ENCODE results near the gene STRADA.

The STRADA gene

GRCh38 chr17:63753215-63753614, 11.6 kb upstream of the STRADA start (continued):
- no peak for TF ChIP-seq POU6F1 (CRISPR knock-in tag; IDR thresholded peaks at IDR 0.05; ENCODE audit: borderline replicate concordance, low read depth)
- no peak for TF ChIP-seq ZFP30 (CRISPR knock-in tag; IDR thresholded peaks at IDR 0.05)
- no peak for TF ChIP-seq ZNF70 (CRISPR knock-in tag; IDR thresholded peaks at IDR 0.05)
- no peak for TF ChIP-seq ARNTL (CRISPR knock-in tag; IDR thresholded peaks at IDR 0.05; ENCODE audit: borderline replicate concordance, low read depth)
- no peak for TF ChIP-seq TSHZ2 (CRISPR knock-in tag; IDR thresholded peaks at IDR 0.05)

- TF ChIP-seq CREB5 (CRISPR knock-in tag; IDR thresholded peaks at IDR 0.05; ENCODE audit: low read depth) (no peak), ZNF565 (CRISPR knock-in tag; conservative IDR thresholded peaks at IDR 0.05; ENCODE audit: low read depth) (no peak), ZNF8 (CRISPR knock-in tag; IDR thresholded peaks at IDR 0.05) (no peak), ZFP3 (CRISPR knock-in tag; IDR thresholded peaks at IDR 0.05) (no peak), ESRRG (CRISPR knock-in tag; IDR thresholded peaks at IDR 0.05) (no peak), PATZ1 (CRISPR knock-in tag; IDR thresholded peaks at IDR 0.05; ENCODE audit: borderline replicate concordance) (no peak), ZNF70 (CRISPR knock-in tag; IDR thresholded peaks at IDR 0.05) (no peak), BACH2 (CRISPR knock-in tag; IDR thresholded peaks at IDR 0.05; ENCODE audit: borderline replicate concordance) (no peak)
- no peak for ATAC-seq
Measured at GRCh38 chr17:63752707-63753106, 11.1 kb upstream of the STRADA start.

- ATAC-seq = no peak
- no peak for TF ChIP-seq ZC3H10 (CRISPR knock-in tag; IDR thresholded peaks at IDR 0.05)
- no peak for TF ChIP-seq OSR1 (CRISPR knock-in tag; IDR thresholded peaks at IDR 0.05)
- no peak for TF ChIP-seq PPARA (CRISPR knock-in tag; IDR thresholded peaks at IDR 0.05; ENCODE audit: borderline replicate concordance)
- TF ChIP-seq ZFP30 (CRISPR knock-in tag; IDR thresholded peaks at IDR 0.05) = no peak
- TF ChIP-seq SNAI2 (CRISPR knock-in tag; IDR thresholded peaks at IDR 0.05) = no peak
- TF ChIP-seq ZNF565 (CRISPR knock-in tag; conservative IDR thresholded peaks at IDR 0.05; ENCODE audit: low read depth) = no peak
- TF ChIP-seq ARNTL (CRISPR knock-in tag; IDR thresholded peaks at IDR 0.05; ENCODE audit: borderline replicate concordance, low read depth) = no peak
- no peak for TF ChIP-seq TSHZ2 (CRISPR knock-in tag; IDR thresholded peaks at IDR 0.05)
- TF ChIP-seq CSDC2 (CRISPR knock-in tag; IDR thresholded peaks at IDR 0.05) = no peak
- no peak for TF ChIP-seq TCF4 (CRISPR knock-in tag; IDR thresholded peaks at IDR 0.05; ENCODE audit: borderline replicate concordance)
- no peak for TF ChIP-seq RARB (CRISPR knock-in tag; IDR thresholded peaks at IDR 0.05)
- no peak for TF ChIP-seq CSRNP3 (CRISPR knock-in tag; IDR thresholded peaks at IDR 0.05)
- no peak for TF ChIP-seq CREB5 (CRISPR knock-in tag; IDR thresholded peaks at IDR 0.05; ENCODE audit: low read depth)
- TF ChIP-seq PATZ1 (CRISPR knock-in tag; IDR thresholded peaks at IDR 0.05; ENCODE audit: borderline replicate concordance) = no peak
- TF ChIP-seq BACH2 (CRISPR knock-in tag; IDR thresholded peaks at IDR 0.05; ENCODE audit: borderline replicate concordance) = no peak
- no peak for TF ChIP-seq ISL1 (CRISPR knock-in tag; IDR thresholded peaks at IDR 0.05)
Measured at GRCh38 chr17:63751806-63752205, 10.2 kb upstream of the STRADA start.

All from SK-N-SH treated with all-trans-retinoic acid at 6 μM for 48 hours (cell line).